Colonic mucosa (tissue), 4 donors: Measurements from ENCODE around the gene AKAP6. TPM values are rescaled to one million over a fixed set of nuclear protein-coding genes. Genes with fewer than 3 reads are reported as not detected.

ENCODE experiments used
- DNase-seq: peaks from one replicate; pipeline ENCODE4 v3.0.0-alpha.2; 2020
- H3K27ac ChIP-seq: fragments of 200-600 bp; one replicate; pipeline ENCODE4 v1.8.0; 2021
- H3K27me3 ChIP-seq: fragments of 200-600 bp; one replicate; pipeline ENCODE4 v1.8.0; 2021
- H3K36me3 ChIP-seq: fragments of 200-600 bp; one replicate; pipeline ENCODE4 v1.8.0; 2021
- H3K4me1 ChIP-seq: fragments of 200-600 bp; one replicate; pipeline ENCODE4 v1.8.0; 2021; ENCODE audit warnings: mild to moderate bottlenecking
- H3K4me3 ChIP-seq: fragments of 200-600 bp; one replicate; pipeline ENCODE4 v1.8.0; 2021
- H3K9ac ChIP-seq, 2 donors: one replicate each; pipeline ENCODE4 v1.7.0; 2013; ENCODE audit warnings: control low read depth in 2 of 2, low read depth in 2 of 2, low read length in 2 of 2
- H3K9me3 ChIP-seq: fragments of 200-600 bp; one replicate; pipeline ENCODE4 v1.8.0; 2021
- intact Hi-C: fragments of 100-400 bp; cut with DNase I; formaldehyde crosslinking; loops from one replicate; pipeline ENCODE4 v1.14.1; 2022
- total RNA-seq, 2 donors: library from RNA; stranded (reverse); fragmentation: NEBNext Ultra II Directional in 1 of 2; extraction: Animal tissue kit (Norgen Biotek cat#: 25700) in 1 of 2; gene quantifications; one replicate each; pipeline ENCODE4 v1.2.1, GENCODE V29; 2021
- TF ChIP-seq, protein P1 (sequence below): fragments of 200-600 bp; IDR thresholded peaks from one replicate; pipeline ENCODE4 v1.8.0; 2022; ENCODE audit warnings: antibody characterized with exemption, mild to moderate bottlenecking
- donor health status: healthy.
- donor health status: DM: no; HTN: no; CAD: no.
- donor health status: DM: no; HTN: no; CAD: no.

AKAP6 gene
- total RNA-seq, 2 donors from 2014 or later, result 1.3 to 10.3 TPM

- no peak overlapping the region for H3K9ac ChIP-seq
- no peaks in the 10 kb centered on the region for H3K9me3 ChIP-seq
- DNase-seq, result no peak
- intact Hi-C loops, result no loop called here
- H3K36me3 ChIP-seq, result no peaks in the 10 kb centered on the region
- H3K4me3 ChIP-seq, result no peak overlapping the region
- no peaks in the 10 kb centered on the region for H3K27me3 ChIP-seq
- H3K4me1 ChIP-seq, result no peaks in the 10 kb centered on the region
- TF ChIP-seq, protein P1, sequence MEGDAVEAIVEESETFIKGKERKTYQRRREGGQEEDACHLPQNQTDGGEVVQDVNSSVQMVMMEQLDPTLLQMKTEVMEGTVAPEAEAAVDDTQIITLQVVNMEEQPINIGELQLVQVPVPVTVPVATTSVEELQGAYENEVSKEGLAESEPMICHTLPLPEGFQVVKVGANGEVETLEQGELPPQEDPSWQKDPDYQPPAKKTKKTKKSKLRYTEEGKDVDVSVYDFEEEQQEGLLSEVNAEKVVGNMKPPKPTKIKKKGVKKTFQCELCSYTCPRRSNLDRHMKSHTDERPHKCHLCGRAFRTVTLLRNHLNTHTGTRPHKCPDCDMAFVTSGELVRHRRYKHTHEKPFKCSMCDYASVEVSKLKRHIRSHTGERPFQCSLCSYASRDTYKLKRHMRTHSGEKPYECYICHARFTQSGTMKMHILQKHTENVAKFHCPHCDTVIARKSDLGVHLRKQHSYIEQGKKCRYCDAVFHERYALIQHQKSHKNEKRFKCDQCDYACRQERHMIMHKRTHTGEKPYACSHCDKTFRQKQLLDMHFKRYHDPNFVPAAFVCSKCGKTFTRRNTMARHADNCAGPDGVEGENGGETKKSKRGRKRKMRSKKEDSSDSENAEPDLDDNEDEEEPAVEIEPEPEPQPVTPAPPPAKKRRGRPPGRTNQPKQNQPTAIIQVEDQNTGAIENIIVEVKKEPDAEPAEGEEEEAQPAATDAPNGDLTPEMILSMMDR, result no peak
- no peak overlapping the region for H3K27ac ChIP-seq
Observed at GRCh38 chr14:32827514-32827913, 498.4 kb downstream of the AKAP6 start.

GRCh38 chr14:32835924-32836323 lies 506.8 kb downstream of the AKAP6 start:
- Histone ChIP-seq H3K36me3 (no peaks in the 10 kb centered on the region), H3K27me3 (no peaks in the 10 kb centered on the region), H3K4me3 (no peak overlapping the region), H3K9me3 (no peaks in the 10 kb centered on the region), H3K9ac (no peak overlapping the region), H3K4me1 (no peaks in the 10 kb centered on the region), H3K27ac (no peak overlapping the region)
- TF ChIP-seq, protein P1, result no peak
- no peak for DNase-seq
- intact Hi-C loops, result no loop called here

- Histone ChIP-seq H3K27ac (no peak overlapping the region), H3K4me1 (no peaks in the 10 kb centered on the region), H3K4me3 (no peak overlapping the region), H3K9ac (no peak overlapping the region), H3K9me3 (no peaks in the 10 kb centered on the region), H3K36me3 (no peaks in the 10 kb centered on the region), H3K27me3 (no peaks in the 10 kb centered on the region)
- TF ChIP-seq, protein P1, result no peak
- intact Hi-C loops, result no loop called here
- no peak for DNase-seq
Observed at GRCh38 chr14:32841698-32842097, 512.6 kb downstream of the AKAP6 start.

DNA sequence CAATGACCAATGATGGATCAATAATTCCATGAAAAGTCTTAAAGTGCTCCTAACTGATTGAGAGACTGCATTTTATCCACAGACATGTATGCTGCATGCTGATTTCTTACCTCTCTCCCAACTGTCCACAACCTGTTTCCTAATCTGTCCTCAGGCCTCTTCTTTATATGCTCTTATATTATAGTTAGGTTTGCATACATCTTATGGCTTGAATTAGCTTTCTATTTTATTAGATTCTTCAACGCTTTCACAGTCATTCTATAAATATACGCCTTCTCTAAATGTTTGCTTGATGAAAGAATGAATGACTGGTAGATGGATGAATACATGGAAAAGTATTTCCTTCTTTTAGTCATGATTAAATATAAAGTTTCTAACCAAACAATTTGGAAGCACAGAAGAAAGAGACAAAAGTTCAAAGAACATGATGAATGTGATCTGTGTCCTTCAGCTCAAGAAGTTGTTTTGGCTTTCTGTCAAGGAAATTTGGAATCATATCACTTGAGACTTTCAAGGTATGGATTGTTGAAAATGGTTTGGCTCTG lies 517.8 kb downstream of the AKAP6 start:
- Histone ChIP-seq H3K4me3 (no peak overlapping the region), H3K9me3 (no peaks in the 10 kb centered on the region), H3K27ac (no peak overlapping the region), H3K27me3 (no peaks in the 10 kb centered on the region), H3K9ac (no peak overlapping the region), H3K36me3 (no peaks in the 10 kb centered on the region), H3K4me1 (no peaks in the 10 kb centered on the region)
- DNase-seq, result no peak
- TF ChIP-seq, protein P1, result no peak
- intact Hi-C loops, result no loop called here

DNA sequence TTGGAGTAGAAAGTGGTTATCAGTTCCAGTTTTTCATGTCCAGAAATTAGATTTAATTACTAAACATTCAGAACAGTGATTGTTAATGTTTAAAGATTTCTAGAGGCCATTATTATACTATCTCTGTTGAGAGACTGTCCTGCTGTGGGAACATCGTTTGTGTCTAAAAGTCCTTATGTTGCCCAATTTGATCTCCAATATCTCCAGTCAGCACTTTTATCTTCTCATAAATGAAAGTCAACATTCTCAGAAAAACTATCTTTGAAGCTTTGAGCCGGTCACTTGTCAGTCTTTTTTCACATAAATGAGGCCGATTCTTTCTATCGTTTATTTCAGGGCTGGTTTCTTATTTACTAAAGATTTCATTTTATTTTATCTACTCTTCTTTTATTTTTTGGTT lies 518.8 kb downstream of the AKAP6 start:
- no peaks in the 10 kb centered on the region for H3K4me1 ChIP-seq
- intact Hi-C loops, result no loop called here
- no peak overlapping the region for H3K27ac ChIP-seq
- H3K36me3 ChIP-seq, result no peaks in the 10 kb centered on the region
- H3K9me3 ChIP-seq, result no peaks in the 10 kb centered on the region
- no peak overlapping the region for H3K9ac ChIP-seq
- H3K4me3 ChIP-seq, result no peak overlapping the region
- DNase-seq, result no peak
- TF ChIP-seq, protein P1, result no peak
- H3K27me3 ChIP-seq, result no peaks in the 10 kb centered on the region
